ENCODE measurements around the gene HLF.

HLF gene

DNA sequence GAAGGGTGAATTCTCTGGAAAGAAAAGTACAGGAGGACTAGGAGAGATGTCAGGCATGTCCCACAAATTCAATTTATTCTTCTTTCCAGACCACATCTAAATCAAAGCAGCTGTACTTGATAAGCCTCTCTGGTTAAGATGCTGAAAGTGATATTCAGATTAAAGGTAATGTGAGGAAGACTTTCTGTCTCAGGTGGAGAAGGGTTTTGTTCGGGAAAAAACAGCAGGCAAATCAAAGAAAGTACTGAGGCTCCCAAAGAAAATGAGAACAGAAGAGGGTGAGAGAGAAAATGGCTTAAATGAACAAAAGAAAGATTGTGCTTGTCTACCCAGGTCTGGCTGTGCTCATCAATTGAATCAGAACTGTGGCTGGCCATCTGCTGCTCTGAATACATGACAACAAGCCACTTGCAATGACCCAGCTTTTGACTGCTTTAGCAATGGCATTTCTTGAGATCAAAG lies 101.3 kb downstream of the HLF start:
- no peak for DNase-seq

DNA sequence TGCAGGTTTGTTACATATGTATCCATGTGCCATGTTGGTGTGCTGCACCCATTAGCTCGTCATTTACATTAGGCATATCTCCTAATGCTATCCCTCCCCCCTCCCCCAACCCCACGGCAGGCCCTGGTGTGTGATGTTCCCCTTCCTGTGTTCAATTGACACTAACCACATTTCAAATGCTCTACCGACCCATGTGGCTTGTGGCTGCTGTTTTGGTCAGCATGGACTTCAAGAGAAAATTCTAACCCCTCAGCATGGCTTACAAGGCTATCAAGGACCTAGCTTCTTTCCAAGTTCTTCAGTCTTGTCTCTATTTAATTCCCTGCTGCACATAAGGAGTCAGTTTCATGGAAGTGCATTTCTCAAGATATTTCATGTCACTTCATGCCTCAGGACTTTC lies 103.9 kb downstream of the HLF start:
- no peak for DNase-seq
